ENCODE results near the gene ITGAV. TPM values are rescaled to one million over a fixed set of nuclear protein-coding genes. Genes with fewer than 3 reads are reported as not detected.
A peak's percentile ranks its signal among the peaks of the same experiment; 100 is the strongest.

ITGAV gene
- total RNA-seq, 2 donors from 2014 or later, result 63.7 to 79.7 TPM

- no peak overlapping the region for H3K27ac Mint-ChIP-seq
- 100% methylated on average over 2 of the region's 2 CpGs; no CpG with 5 or more reads in 1 of the 2 experiments for WGBS, 2 experiments (ENCODE audit: insufficient coverage in 1 of 2, insufficient read length in 1 of 2)
- peak; percentile 85 for TF ChIP-seq CTCF (conservative IDR thresholded peaks at IDR 0.05)
- no peak overlapping the region for H3K9ac ChIP-seq (ENCODE audit: extremely low read depth, low read length, poor library complexity, severe bottlenecking)
- no peaks in the 10 kb centered on the region for H3K27me3 Mint-ChIP-seq (ENCODE audit: insufficient read depth)
- no peaks in the 10 kb centered on the region for H3K4me1 ChIP-seq (ENCODE audit: control insufficient read depth, insufficient read depth, low read length)
- DNase-seq, result peak; percentile 54
- no peak overlapping the region for H3K4me3 Mint-ChIP-seq
- H3K9me3 Mint-ChIP-seq, result no peaks in the 10 kb centered on the region
- peaks cover 94% of the 10 kb centered on the region for H3K36me3 ChIP-seq (ENCODE audit: control insufficient read depth, insufficient read depth, low read length)
- H3K36me3 Mint-ChIP-seq (ENCODE audit: low read depth), result peaks cover 53% of the 10 kb centered on the region
- H3K27ac ChIP-seq (ENCODE audit: low read depth, low read length), result no peak overlapping the region
- no peak overlapping the region for H3K4me3 ChIP-seq (ENCODE audit: low read length)
- H3K9me3 ChIP-seq (ENCODE audit: control insufficient read depth, low read length), result no peaks in the 10 kb centered on the region
- H3K4me1 Mint-ChIP-seq, result peaks cover 9% of the 10 kb centered on the region
- H3K27me3 ChIP-seq (ENCODE audit: control insufficient read depth, insufficient read depth, low read length, poor library complexity, severe bottlenecking), result no peaks in the 10 kb centered on the region
Measured at GRCh38 chr2:186641807-186642321, 52.0 kb downstream of the ITGAV start.

GRCh38 chr2:186644791-186645190 lies 54.9 kb downstream of the ITGAV start:
- H3K9me3 Mint-ChIP-seq, result no peaks in the 10 kb centered on the region
- no peak overlapping the region for H3K9ac ChIP-seq (ENCODE audit: extremely low read depth, low read length, poor library complexity, severe bottlenecking)
- H3K4me3 ChIP-seq (ENCODE audit: low read length), result no peak overlapping the region
- no peaks in the 10 kb centered on the region for H3K27me3 ChIP-seq (ENCODE audit: control insufficient read depth, insufficient read depth, low read length, poor library complexity, severe bottlenecking)
- no peak overlapping the region for H3K4me3 Mint-ChIP-seq
- no peak overlapping the region for H3K27ac Mint-ChIP-seq
- H3K27me3 Mint-ChIP-seq (ENCODE audit: insufficient read depth), result no peaks in the 10 kb centered on the region
- TF ChIP-seq CTCF (conservative IDR thresholded peaks at IDR 0.05), result no peak
- 84 to 85% methylated on average over 5 of the region's 5 CpGs for WGBS, 2 experiments (ENCODE audit: insufficient coverage in 1 of 2, insufficient read length in 1 of 2)
- no peaks in the 10 kb centered on the region for H3K4me1 ChIP-seq (ENCODE audit: control insufficient read depth, insufficient read depth, low read length)
- DNase-seq, result no peak
- H3K4me1 Mint-ChIP-seq, result peaks cover 9% of the 10 kb centered on the region
- peaks cover 59% of the 10 kb centered on the region for H3K36me3 Mint-ChIP-seq (ENCODE audit: low read depth)
- H3K36me3 ChIP-seq (ENCODE audit: control insufficient read depth, insufficient read depth, low read length), result peaks cover 89% of the 10 kb centered on the region
- H3K9me3 ChIP-seq (ENCODE audit: control insufficient read depth, low read length), result no peaks in the 10 kb centered on the region
- no peak overlapping the region for H3K27ac ChIP-seq (ENCODE audit: low read depth, low read length)

GRCh38 chr2:186645999-186646398 lies 56.1 kb downstream of the ITGAV start:
- Mint-ChIP-seq H3K9me3 (no peaks in the 10 kb centered on the region), H3K27me3 (ENCODE audit: insufficient read depth) (no peaks in the 10 kb centered on the region), H3K4me1 (peaks cover 9% of the 10 kb centered on the region), H3K4me3 (no peak overlapping the region), H3K27ac (no peak overlapping the region), H3K36me3 (ENCODE audit: low read depth) (peaks cover 57% of the 10 kb centered on the region)
- WGBS, 2 experiments (ENCODE audit: insufficient coverage in 1 of 2, insufficient read length in 1 of 2), result 94 to 100% methylated on average over 1 of the region's 2 CpGs
- no peaks in the 10 kb centered on the region for H3K9me3 ChIP-seq (ENCODE audit: control insufficient read depth, low read length)
- H3K27me3 ChIP-seq (ENCODE audit: control insufficient read depth, insufficient read depth, low read length, poor library complexity, severe bottlenecking), result no peaks in the 10 kb centered on the region
- H3K4me3 ChIP-seq (ENCODE audit: low read length), result no peak overlapping the region
- H3K4me1 ChIP-seq (ENCODE audit: control insufficient read depth, insufficient read depth, low read length), result no peaks in the 10 kb centered on the region
- no peak for TF ChIP-seq CTCF (conservative IDR thresholded peaks at IDR 0.05)
- H3K9ac ChIP-seq (ENCODE audit: extremely low read depth, low read length, poor library complexity, severe bottlenecking), result no peak overlapping the region
- H3K27ac ChIP-seq (ENCODE audit: low read depth, low read length), result no peak overlapping the region
- peaks cover 89% of the 10 kb centered on the region for H3K36me3 ChIP-seq (ENCODE audit: control insufficient read depth, insufficient read depth, low read length)
- DNase-seq, result no peak
